HUES64 (cell line): Measurements from ENCODE around the gene CTNNA2.
A peak's percentile ranks its signal among the peaks of the same experiment; 100 is the strongest.

ENCODE experiments used
- H3K27ac ChIP-seq: 2 replicates; pipeline ENCODE4 v1.7.0; 2013; ENCODE audit warnings: low read depth, low read length, inconsistent platforms
- H3K27me3 ChIP-seq: 2 replicates; pipeline ENCODE4 v1.6.1; 2013; ENCODE audit warnings: mild to moderate bottlenecking, low read length; ENCODE audit not compliant: insufficient read depth
- H3K36me3 ChIP-seq: 2 replicates; pipeline ENCODE4 v1.6.1; 2013; ENCODE audit warnings: mild to moderate bottlenecking, low read length; ENCODE audit not compliant: insufficient read depth
- H3K4me1 ChIP-seq: 2 replicates; pipeline ENCODE4 v1.6.1; 2013; ENCODE audit warnings: mild to moderate bottlenecking, low read length, moderate library complexity; ENCODE audit not compliant: insufficient read depth
- H3K4me3 ChIP-seq: 2 replicates; pipeline ENCODE4 v1.5.1; 2013; ENCODE audit warnings: mild to moderate bottlenecking, low read length, moderate library complexity
- H3K9ac ChIP-seq: 2 replicates; pipeline ENCODE4 v1.6.1; 2013; ENCODE audit warnings: mild to moderate bottlenecking, low read depth, low read length
- H3K9me3 ChIP-seq: 2 replicates; pipeline ENCODE4 v1.6.1; 2013; ENCODE audit warnings: low read depth, low read length; ENCODE audit not compliant: insufficient read depth
- WGBS: fragments of 150-250, 120-280 bp; methylation state at CpG from one replicate; pipeline ENCODE4 v1.1.7; 2013; ENCODE audit warnings: missing lambda C conversion rate; 5-methylcytosine and 5-hydroxymethylcytosine counted together

CTNNA2 gene

GRCh38 chr2:80007777-80008503 is 495.1 kb downstream of the CTNNA2 start:
- no peaks in the 10 kb centered on the region for H3K36me3 ChIP-seq
- no peaks in the 10 kb centered on the region for H3K9me3 ChIP-seq
- H3K9ac ChIP-seq = no peak overlapping the region
- peaks cover 22% of the 10 kb centered on the region for H3K4me1 ChIP-seq
- no peak overlapping the region for H3K27ac ChIP-seq
- 24% methylated on average over 5 of the region's 5 CpGs for WGBS
- peaks cover 37% of the 10 kb centered on the region for H3K27me3 ChIP-seq
- H3K4me3 ChIP-seq = 0 out of 2 replicates have a peak overlapping the region, but pooled peaks have one; percentile 7

DNA sequence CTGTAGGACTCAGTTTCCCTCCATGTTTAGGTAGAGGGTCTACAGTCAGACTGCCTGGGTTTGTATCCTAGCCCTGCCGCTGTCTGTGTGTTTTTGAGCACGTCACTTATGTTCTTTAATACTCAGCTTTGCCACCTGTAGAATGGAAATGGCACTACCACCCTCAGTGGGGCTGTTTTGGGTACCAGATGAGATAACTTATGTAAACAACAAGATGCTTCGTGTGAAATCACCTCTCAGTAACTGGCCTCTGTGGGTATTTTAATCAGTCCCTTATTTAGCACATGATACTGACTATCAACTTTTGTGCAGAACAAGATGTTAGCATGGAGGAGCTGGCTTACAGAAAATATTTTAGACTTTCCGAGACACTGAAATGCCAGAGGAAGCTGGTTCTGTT is 495.7 kb downstream of the CTNNA2 start:
- 47% methylated on average over 4 of the region's 4 CpGs for WGBS
- Histone ChIP-seq H3K36me3 (no peaks in the 10 kb centered on the region), H3K4me3 (0 out of 2 replicates have a peak overlapping the region, but pooled peaks have one; percentile 7), H3K9me3 (no peaks in the 10 kb centered on the region), H3K27me3 (peaks cover 37% of the 10 kb centered on the region), H3K27ac (no peak overlapping the region), H3K4me1 (peaks cover 22% of the 10 kb centered on the region), H3K9ac (no peak overlapping the region)

DNA sequence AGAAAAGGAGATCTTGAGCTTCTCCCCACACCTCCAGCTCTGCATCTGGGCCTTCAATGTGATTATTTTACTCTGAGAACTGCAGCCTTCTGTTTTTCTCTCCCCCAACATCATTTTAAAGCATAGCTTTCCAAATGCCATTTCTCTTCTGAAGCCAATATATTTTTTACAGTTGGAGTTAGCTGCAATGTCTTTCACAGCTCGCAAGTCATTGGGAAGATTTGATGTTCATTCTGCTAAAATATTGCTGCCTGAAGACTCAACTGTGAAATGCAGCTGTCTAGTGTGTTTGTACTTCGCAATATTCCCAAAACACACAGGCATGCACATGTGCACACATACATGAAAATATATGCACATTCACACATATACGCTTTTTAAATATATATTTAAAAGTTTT is 496.4 kb downstream of the CTNNA2 start:
- H3K36me3 ChIP-seq = no peaks in the 10 kb centered on the region
- no peak overlapping the region for H3K4me3 ChIP-seq
- H3K9me3 ChIP-seq = no peaks in the 10 kb centered on the region
- no peak overlapping the region for H3K27ac ChIP-seq
- H3K27me3 ChIP-seq = peaks cover 37% of the 10 kb centered on the region
- no peak overlapping the region for H3K9ac ChIP-seq
- WGBS = 95% methylated on average over 2 of the region's 3 CpGs
- peaks cover 22% of the 10 kb centered on the region for H3K4me1 ChIP-seq

DNA sequence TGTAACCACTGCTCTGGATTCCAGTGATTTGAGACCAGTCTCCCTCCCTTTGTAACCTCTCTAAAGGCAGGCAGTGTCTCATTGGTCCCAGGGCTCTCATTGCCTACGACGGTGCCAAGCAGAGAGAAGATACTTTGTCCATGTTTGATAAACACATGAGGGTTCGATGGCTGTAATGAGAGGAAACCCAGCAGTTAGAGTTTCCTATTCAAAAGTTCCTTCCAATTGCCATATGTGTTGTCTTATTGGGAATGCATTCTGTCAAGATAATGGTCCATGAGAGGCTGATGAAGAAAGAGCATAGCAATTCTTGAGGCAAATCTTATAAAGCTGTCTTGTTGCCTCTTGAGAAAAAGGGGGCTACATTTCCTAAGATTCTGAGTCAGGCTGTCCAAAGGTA is 499.2 kb downstream of the CTNNA2 start:
- no peak overlapping the region for H3K9ac ChIP-seq
- no peaks in the 10 kb centered on the region for H3K9me3 ChIP-seq
- no peak overlapping the region for H3K4me3 ChIP-seq
- H3K27me3 ChIP-seq = peaks cover 24% of the 10 kb centered on the region
- no peak overlapping the region for H3K27ac ChIP-seq
- WGBS = 91% methylated on average over 3 of the region's 3 CpGs
- H3K36me3 ChIP-seq = no peaks in the 10 kb centered on the region
- peaks cover 21% of the 10 kb centered on the region for H3K4me1 ChIP-seq

DNA sequence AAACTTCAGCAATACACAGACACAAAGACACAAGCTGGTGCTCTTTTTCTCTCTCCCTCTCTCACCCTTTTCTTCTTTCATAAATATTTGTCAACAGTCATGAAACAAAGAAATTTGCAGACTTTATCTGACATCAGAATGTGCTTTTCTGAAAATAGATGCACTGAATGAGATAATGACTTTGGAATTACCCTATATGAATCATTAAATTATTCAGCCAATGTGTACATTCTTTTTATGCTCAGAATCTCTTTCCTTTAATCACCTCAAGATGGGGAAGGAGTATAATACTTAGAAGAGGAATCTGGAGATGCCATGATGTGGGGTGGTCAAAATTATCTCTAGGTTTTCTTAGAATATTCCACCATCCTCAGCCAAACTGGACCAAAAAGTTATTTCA is 501.8 kb downstream of the CTNNA2 start:
- H3K9ac ChIP-seq = no peak overlapping the region
- H3K27me3 ChIP-seq = 0 out of 2 replicates have a peak, but pooled peaks cover 2% of the 10 kb centered on the region
- H3K27ac ChIP-seq = no peak overlapping the region

DNA sequence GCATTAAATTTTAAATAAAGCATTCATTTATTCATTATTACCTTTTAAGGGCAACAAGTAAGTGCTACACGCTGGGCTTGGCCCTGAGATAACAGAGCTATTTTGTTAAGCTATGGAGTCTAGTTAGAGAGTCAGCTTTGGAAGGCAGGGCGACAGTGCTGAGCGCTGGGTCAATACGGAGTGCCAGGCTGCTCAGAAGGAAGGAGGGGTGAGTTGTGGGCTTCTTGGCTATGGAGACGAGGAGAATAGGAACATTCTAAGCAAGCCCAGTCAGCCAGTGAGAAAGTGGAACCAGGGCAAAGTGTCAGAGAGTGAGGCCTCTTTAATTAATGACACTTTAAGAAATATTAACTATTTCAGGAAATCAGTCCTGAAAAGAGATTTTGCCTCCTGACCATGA is 503.3 kb downstream of the CTNNA2 start:
- no peaks in the 10 kb centered on the region for H3K27me3 ChIP-seq
- WGBS = 90% methylated on average over 5 of the region's 5 CpGs

More for the DNA sequence above, 501.8 kb downstream of the CTNNA2 start:
- no peaks in the 10 kb centered on the region for H3K36me3 ChIP-seq
- H3K4me3 ChIP-seq = no peak overlapping the region
- 0 out of 2 replicates have a peak, but pooled peaks cover 1% of the 10 kb centered on the region for H3K4me1 ChIP-seq
- H3K9me3 ChIP-seq = no peaks in the 10 kb centered on the region

DNA sequence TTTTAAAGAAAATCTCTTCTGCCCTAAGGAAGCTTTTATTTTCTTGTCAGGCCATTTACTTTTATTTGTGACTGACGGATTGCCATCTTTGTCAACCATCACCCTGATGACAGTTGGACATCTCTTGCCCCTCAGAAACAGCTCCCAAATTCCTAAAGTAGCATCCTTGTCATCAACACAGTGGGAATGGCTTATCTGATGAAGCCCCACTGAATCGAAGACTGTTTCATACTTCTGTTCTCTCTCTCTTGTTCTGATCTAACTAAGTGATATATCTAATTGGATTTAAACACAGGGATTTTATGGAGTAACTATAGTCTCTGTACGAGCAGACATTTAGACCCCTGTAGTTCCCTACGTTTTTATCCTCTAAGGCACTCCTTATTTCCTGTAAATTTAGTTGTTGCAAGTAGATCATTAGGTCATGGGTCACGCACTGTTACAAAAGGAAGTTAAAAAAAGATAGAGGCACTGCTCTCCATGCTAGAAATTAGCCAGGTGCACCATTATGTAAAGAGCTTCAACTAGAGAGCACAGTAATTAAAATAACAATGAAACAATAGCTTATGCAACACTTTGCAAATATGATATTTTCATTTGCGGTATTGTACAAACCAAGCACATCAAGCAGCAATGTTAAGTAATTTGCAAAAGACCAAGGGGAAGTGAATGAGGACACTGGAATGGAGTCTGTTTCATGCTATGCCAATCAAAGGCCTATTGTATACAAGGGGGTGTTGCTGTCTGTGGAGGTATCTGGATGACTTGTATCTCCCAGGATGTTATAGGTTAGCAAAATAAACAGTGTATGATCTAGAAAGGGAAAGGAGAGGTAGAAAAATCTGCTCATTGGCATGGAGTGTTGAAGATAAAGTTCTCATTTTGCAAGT is 507.0 kb downstream of the CTNNA2 start:
- WGBS = 83% methylated on average over 6 of the region's 6 CpGs

More for the DNA sequence above, 503.3 kb downstream of the CTNNA2 start:
- Histone ChIP-seq H3K9me3 (no peaks in the 10 kb centered on the region), H3K4me1 (0 out of 2 replicates have a peak, but pooled peaks cover 7% of the 10 kb centered on the region), H3K27ac (no peak overlapping the region), H3K9ac (no peak overlapping the region), H3K4me3 (no peak overlapping the region), H3K36me3 (no peaks in the 10 kb centered on the region)

DNA sequence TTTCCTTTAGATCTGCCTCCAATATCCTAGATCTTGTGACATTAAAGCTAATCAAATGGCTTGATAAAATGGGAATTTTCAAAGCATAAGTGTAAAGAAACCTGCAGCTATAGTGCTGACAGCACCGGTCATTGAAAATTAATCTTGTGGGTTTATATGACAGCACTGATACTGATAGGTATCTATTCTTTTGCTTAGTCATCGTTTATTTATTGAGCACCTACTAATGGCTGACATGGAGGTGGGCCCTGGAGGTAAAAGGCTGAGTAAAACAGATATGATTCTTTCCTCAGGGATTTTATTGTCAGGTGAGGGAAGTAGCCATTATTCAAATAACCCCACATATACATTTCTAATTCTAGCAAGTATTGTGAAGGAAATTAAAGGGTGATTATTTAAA is 509.2 kb downstream of the CTNNA2 start:
- Histone ChIP-seq H3K27ac (no peak overlapping the region), H3K27me3 (no peaks in the 10 kb centered on the region), H3K9ac (no peak overlapping the region), H3K4me1 (0 out of 2 replicates have a peak, but pooled peaks cover 7% of the 10 kb centered on the region), H3K4me3 (no peak overlapping the region), H3K9me3 (no peaks in the 10 kb centered on the region), H3K36me3 (no peaks in the 10 kb centered on the region)
- WGBS = 92% methylated on average over 2 of the region's 2 CpGs

More for the DNA sequence above, 507.0 kb downstream of the CTNNA2 start:
- Histone ChIP-seq H3K9me3 (no peaks in the 10 kb centered on the region), H3K4me3 (no peak overlapping the region), H3K27ac (no peak overlapping the region), H3K9ac (no peak overlapping the region), H3K36me3 (no peaks in the 10 kb centered on the region), H3K4me1 (0 out of 2 replicates have a peak, but pooled peaks cover 7% of the 10 kb centered on the region), H3K27me3 (no peaks in the 10 kb centered on the region)

GRCh38 chr2:80026040-80026729 is 513.3 kb downstream of the CTNNA2 start:
- H3K9me3 ChIP-seq = no peaks in the 10 kb centered on the region
- no peaks in the 10 kb centered on the region for H3K27me3 ChIP-seq
- no peaks in the 10 kb centered on the region for H3K4me1 ChIP-seq
- H3K9ac ChIP-seq = no peak overlapping the region
- H3K4me3 ChIP-seq = no peak overlapping the region
- no peak overlapping the region for H3K27ac ChIP-seq
- WGBS = 96% methylated on average over 5 of the region's 5 CpGs
- no peaks in the 10 kb centered on the region for H3K36me3 ChIP-seq

DNA sequence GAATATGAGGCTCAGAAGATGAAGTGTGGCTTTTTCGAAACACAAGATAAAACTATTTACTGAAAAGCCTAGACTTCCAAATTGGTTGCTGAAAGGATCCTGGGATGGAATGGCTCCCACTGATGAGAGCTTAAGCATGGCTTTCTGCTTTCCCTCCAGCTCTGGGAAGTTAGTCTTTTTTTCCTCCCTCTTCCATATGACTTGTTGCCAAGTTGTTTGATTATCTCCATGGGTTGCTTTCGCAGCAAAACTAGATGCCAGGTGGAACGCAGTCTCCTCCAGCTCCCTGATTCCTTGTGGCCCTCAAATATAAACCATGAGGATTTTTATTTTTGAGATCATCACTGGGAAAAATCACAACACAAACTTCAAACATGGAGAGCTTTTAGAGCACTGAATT is 515.2 kb downstream of the CTNNA2 start:
- H3K4me1 ChIP-seq = no peaks in the 10 kb centered on the region
- H3K9me3 ChIP-seq = no peaks in the 10 kb centered on the region
- H3K27ac ChIP-seq = no peak overlapping the region
- 81% methylated on average over 3 of the region's 3 CpGs for WGBS
- no peaks in the 10 kb centered on the region for H3K27me3 ChIP-seq
- no peaks in the 10 kb centered on the region for H3K36me3 ChIP-seq
- no peak overlapping the region for H3K9ac ChIP-seq
- no peak overlapping the region for H3K4me3 ChIP-seq

- no peaks in the 10 kb centered on the region for H3K4me1 ChIP-seq
- H3K36me3 ChIP-seq = no peaks in the 10 kb centered on the region
- H3K27me3 ChIP-seq = no peaks in the 10 kb centered on the region
- no peak overlapping the region for H3K4me3 ChIP-seq
- no peak overlapping the region for H3K9ac ChIP-seq
- H3K27ac ChIP-seq = no peak overlapping the region
- H3K9me3 ChIP-seq = no peaks in the 10 kb centered on the region
These were observed 515.7 kb downstream of the CTNNA2 start for GRCh38 chr2:80028584-80028983.
